Embryonic facial prominence (tissue), 1 donor: ENCODE data around the gene PDE12.
A peak's percentile ranks its signal among the peaks of the same experiment; 100 is the strongest.

Experiments used
- DNase-seq: peaks from one replicate; pipeline ENCODE4 v3.0.0-alpha.2; 2016; ENCODE audit errors: extremely low spot score

The PDE12 gene

GRCh38 chr3:57555738-57556458 is at the start of gene PDE12:
Gene PDE12, plus strand, starts transcription at chr3:57556274. Its CDS starts 106 bp downstream, at chr3:57556380.
- peak; percentile 65 for DNase-seq

GRCh38 chr3:57512166-57512565 is 43.9 kb upstream of the PDE12 start:
- DNase-seq, result no peak

GRCh38 chr3:57518276-57518915 is 37.7 kb upstream of the PDE12 start:
- DNase-seq, result no peak

- no peak for DNase-seq
Measured at GRCh38 chr3:57530071-57530608, 25.9 kb upstream of the PDE12 start.

GRCh38 chr3:57538465-57538864 is 17.6 kb upstream of the PDE12 start:
- DNase-seq, result no peak

GRCh38 chr3:57544181-57545125 is 11.6 kb upstream of the PDE12 start, which contains the start of gene DNAH12:
Gene DNAH12, minus strand, starts transcription at chr3:57544344. Its CDS starts 1,474 bp downstream, at chr3:57542870.
- DNase-seq, result peak; percentile 49

GRCh38 chr3:57545636-57546268 is 10.3 kb upstream of the PDE12 start:
- DNase-seq, result no peak

- DNase-seq, result no peak
Measured at GRCh38 chr3:57546616-57547015, 9.5 kb upstream of the PDE12 start.

- DNase-seq, result no peak
Measured at GRCh38 chr3:57555306-57555705, 768 bp upstream of the PDE12 start.

- DNase-seq, result no peak
Measured at GRCh38 chr3:57556459-57557084, 498 bp downstream of the PDE12 start.

- DNase-seq, result no peak
Measured at GRCh38 chr3:57557085-57557537, 1.0 kb downstream of the PDE12 start.

- no peak for DNase-seq
Measured at GRCh38 chr3:57559526-57559925, 3.5 kb downstream of the PDE12 start.

- no peak for DNase-seq
Measured at GRCh38 chr3:57569859-57570450, 13.9 kb downstream of the PDE12 start.

GRCh38 chr3:57570878-57571277 is 14.8 kb downstream of the PDE12 start:
- DNase-seq, result no peak

- no peak for DNase-seq
Measured at GRCh38 chr3:57572096-57572495, 16.0 kb downstream of the PDE12 start.

GRCh38 chr3:57575966-57576626 is 20.0 kb downstream of the PDE12 start:
- DNase-seq, result no peak

GRCh38 chr3:57577801-57578200 is 21.7 kb downstream of the PDE12 start:
- DNase-seq, result no peak

- DNase-seq, result no peak
Measured at GRCh38 chr3:57582474-57583168, 26.5 kb downstream of the PDE12 start.

- DNase-seq, result no peak
Measured at GRCh38 chr3:57583544-57583943, 27.5 kb downstream of the PDE12 start.
